Measurements from ENCODE around the gene ADAMTS12.
"Not testable (repeated sequence)": the region's sequence is repeated elsewhere in the genome, so short reads cannot be mapped to it uniquely, and the experiment has no call there.

ADAMTS12 gene

DNA sequence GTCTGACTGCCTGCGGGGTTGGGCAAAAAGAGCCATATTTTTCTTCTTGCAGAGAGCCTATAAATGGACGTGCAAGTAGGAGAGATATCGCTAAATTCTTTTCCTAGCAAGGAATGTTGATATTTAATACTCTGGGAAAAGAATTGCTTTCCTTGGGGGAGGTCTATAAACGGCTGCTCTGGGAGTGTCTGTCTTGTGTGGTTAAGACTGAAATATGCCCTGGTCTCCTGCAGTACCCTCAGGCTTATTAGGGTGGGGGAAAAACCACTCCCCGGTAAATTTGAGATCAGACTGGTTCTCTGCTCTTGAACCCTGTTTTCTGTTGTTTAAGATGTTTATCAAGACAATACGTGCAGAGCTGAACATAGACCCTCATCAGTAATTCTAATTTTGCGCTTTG is 14.5 kb upstream of the ADAMTS12 start:
- not testable (repeated sequence) for DNase-seq

DNA sequence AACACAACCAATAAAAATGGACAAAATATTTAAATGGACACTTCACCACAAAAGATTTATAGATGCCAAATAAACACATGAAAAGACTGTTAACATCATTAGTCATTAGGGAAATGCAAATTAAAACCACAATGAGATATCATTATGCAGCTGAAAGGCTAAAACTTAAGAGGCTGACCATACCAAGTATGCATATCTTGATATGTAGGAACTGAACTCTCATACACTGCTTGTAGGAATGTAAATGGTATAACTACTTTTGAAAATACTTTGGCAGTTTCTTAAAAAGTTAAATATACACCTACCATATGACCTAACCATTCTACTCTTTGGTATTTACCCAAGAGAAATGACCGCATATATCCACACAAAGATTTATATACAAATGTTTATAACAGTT is 13.6 kb upstream of the ADAMTS12 start:
- DNase-seq: no peak

DNA sequence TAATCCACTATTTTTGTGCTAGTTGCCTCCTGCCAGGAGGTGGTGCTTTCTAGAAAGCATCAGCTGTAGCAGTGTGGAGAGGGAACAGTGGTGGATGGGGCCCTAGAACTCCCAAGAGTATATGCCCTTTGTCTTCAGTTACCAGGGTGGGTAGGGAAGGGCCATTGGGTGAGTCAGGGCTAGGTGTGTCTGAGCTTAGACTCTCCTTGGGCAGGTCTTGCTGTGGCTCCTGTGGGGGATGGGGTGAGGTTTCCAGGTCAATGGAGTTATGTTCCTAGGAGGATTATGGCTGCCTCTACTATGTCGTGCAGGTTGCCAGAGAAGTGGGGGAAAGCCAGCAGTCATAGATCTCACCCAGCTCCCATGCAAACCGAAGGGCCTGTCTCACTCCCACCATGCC is 11.3 kb upstream of the ADAMTS12 start:
- no peak for DNase-seq

DNA sequence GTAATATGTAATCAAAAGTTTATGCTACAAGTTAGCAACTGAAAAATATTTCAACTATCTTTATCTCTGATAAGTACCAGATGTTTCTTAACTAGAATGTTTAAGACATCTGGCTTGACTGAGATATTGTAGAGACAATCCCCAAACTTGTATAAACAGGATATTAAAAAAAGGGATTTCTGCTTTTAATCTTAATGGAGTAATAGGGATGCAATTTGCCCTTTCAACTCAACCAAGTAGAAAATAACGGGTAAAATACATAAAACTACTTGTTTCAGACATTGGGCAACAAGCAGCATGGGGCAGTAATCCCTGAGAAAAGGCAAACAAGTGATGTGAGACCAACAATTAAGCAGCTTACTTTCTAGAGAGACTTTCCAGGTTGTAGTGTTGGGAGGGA is 9.4 kb upstream of the ADAMTS12 start:
- no peak for DNase-seq

DNA sequence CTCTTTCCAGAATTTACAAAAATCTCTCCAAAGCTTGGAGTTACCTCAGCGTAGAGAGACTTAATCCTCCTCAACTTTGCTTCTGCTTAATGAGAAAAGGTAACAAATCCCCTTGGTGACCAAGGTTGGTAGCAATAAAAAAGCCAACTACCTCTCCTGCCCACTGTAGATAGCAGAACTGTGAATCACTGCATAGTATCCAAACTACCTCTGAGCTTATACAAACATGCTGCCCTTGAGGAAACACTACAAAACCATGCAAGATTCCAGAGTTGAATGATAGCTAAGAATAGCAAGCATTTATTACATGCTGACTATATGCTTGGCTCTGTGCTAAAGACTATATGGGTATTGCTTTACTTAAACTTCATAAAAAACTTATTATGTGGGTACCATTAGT is 2.8 kb upstream of the ADAMTS12 start:
- DNase-seq: no peak

DNA sequence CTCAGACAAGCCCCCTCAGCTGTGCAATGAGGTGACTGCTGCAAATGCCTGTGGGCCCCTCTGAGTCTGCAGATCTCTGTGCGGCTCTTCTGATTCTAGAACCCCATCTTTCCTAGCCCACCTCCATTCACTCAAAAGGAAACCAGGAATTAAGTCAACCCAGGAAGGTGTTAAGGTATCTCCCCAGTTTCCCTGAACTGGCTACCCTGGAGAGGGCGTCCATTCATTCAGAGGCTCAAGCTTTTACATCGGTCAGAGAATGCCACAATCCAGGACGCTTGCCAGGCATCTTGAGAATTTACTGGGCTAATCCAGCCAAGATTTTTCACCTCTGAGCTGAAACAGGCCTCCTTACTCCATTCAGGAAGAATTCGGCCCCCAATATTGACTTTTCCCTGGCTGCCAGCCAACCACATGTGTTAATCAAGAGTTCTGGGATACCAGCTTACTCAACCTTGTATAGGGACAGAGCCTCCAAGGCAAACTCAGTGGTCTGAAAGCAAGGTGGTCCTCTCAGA is 889 bp upstream of the ADAMTS12 start:
- no peak for DNase-seq

DNA sequence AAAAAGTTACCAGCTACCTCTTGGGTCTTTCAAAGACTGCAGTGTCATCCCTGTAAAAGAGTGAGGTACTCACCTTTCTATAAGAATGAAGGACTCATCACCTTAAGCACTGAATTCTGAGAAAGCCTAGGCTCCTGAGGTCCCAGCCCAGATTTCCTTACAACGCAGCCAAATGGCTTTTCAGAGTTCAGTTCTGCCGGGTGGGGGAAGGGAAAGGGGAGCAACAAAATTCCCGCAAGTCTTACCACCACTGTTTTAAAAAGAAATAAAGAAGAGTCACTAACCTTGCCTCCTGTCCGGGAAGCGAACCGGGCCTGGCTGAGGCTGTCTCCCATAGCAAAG is 373 bp downstream of the ADAMTS12 start:
- no peak for DNase-seq

DNA sequence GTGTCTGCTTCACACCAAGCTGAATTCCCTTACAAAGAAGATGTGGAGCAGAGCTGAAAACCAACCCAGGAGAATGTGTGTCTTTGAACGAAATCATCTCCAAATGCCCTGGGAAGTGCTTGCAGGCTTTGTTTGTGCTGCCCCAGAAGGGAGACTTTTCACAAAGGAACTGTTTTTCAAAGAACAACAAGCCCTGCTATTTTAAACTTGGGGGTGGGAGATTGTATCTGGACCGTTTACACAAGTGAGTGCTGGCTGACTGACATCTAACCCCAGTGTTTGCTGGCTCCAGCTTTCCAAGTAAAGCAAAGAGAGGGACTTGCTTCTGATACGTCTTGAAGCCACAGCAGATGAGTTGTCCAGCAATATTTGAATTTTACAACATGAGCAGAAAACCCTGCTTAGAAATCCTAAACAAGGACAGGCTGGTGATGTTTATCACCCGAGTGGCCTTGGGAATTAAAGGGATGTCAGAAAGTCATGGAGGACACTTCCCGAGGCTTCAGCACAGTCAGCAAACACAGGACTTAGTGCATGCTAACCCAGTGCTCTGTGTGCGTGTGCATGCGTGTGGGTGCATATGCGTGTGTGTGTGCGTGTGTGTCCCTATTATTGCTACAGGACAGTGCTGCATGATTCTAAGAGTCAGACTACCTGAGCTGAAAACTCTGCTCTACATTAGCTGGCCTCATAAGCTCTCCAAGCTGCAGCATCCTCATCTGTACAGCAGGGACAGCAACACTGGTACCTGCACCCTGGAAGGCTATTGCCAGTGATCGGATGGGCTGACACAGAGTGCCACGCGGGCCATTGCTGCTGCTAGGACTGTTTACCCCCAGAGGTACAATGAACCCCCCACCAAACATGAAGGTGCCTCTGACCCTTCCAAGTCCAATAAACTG is 1.4 kb downstream of the ADAMTS12 start:
- no peak for DNase-seq

DNA sequence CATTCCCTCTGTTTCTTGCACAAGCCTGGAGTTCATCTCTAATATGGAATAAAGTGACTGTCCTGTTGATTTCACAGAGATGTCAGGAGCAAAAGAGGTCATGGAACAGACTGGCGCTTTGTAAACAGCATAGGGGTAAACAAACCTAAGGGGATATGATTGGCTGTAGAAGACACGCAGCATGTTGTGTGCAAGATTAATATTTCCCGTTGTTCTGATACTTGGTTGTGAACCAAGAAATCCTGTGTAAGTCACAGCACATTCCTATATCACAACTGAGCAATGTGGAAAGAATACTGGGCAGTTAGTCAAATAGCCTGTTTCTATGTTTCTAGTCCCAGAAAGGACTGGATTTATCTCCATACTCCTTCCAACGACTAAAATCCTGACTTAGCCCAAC is 3.2 kb downstream of the ADAMTS12 start:
- no peak for DNase-seq

DNA sequence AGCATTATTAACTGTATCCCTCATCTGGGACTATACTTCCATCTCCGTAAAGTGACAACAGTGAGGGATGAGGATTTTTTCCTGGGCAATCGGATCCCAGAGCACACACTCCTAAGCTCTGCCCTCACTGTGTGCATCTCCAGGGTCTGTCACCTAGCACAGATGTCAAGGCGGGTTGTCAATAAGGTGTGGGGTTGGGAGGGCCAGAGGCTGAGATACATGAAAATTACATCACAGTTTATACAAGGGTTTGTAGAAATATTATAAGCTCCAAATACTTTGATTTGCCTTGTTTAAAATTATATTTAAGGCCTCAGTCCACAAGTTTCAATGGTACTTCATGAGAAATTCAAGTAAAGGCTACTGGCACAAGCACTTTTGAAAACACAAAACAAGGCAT is 4.5 kb downstream of the ADAMTS12 start:
- DNase-seq: no peak

DNA sequence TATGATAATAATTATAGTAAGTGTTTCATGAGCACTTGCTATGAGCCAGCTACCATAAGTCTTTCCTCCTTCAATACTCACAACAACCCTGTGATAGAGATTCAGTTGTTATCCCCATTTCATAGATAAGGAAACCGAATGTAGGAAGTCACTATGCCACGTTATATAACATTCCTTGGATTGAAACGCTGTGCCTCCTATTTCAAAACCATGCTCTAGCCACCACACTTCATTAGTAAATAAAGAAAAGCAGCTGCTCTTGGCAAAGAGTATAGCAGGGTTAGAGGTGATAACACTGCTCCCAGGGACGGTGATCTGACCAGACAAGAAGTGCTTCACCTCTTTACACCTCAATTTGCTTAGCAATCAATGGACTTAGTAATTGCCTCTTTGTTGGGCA is 5.5 kb downstream of the ADAMTS12 start:
- no peak for DNase-seq

DNA sequence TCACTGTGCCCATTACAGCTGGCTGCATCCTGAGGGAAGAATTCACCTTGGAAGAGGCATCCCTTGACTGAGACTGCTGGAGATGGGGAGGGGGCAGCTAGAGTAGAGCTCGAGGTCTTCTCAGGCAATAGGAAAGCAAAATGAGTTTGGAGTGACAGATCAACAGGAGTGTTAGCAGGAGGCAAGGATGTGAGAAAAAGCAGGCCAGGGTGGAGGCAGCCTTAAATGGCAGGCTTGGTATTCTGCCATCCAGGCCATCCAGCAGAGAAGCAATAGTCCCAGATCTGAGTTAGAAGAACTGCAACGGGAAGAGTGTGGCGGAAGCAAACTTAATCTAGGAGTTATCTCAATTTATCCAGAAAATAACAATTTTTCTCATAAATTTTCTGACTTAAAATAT is 6.1 kb downstream of the ADAMTS12 start:
- no peak for DNase-seq

DNA sequence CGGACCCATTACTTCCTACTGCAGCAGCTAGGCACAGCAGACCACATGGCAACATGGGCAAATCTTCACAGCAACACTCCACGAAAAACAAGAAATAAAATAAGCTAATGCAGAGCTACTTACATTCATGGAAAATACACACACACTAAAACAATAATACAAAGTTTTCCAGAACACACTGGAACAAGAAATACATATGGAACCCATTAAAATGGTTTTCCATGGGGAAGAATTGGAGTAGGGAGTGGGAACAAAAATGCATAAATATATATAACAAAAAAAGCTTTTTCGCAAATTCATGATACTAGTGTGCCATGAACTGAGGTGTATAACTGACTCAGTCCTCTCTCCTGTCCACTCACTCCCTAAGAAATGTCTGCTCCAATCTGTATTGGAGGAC is 8.3 kb downstream of the ADAMTS12 start:
- no peak for DNase-seq

DNA sequence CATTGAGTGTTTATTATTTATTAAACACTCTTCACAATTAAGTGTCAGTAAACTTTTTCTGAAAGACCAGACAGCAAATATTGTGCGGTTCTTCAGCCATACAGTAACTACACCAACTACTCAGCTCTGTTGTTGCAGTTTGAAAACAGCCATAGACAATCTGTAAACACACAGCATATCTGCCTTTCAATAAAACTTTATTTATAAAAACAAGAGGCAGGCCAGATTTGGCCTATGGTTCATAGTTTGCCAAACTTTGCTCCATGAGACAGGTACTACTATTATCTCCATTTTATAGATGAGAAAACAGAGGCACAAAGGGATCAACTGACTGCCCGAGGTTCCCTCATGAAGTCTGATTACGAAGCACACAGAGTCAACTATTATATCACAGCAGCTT is 11.5 kb downstream of the ADAMTS12 start:
- DNase-seq: no peak

DNA sequence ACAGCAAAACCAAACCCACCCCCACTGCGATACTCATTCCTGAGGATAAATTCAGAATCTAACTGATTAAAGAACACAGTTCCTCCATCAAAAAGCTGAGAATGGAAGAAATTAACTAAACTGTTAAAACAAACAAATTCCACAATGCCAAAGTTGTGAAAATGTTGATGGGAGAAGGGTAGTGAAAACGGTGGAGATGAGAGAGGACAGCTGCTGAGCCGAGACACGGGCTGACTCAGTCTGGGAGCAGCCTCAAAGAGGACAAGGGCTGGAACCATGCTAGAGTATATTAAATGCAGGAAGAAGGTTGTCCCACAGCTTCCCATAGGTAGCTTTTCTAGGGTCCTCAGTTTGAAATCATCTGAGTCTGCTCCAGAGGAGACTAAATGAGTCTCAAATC is 14.3 kb downstream of the ADAMTS12 start:
- DNase-seq: no peak

DNA sequence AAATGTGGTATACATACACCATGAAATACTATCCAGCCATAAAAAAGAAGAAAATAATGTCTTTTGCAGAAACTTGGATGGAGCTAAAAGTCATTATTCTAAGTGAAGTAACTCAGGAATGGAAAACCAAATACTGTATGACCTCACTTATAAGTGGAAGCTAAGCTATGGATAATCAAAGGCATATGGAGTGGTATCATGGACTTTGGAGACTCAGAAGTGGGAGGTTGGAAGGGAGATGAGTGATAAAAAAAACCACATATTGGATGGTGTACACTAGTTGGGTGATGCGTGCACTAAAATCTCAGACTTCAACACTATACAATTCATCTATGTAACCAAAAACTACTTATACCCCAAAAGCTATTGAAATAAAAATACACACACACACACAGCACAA is 24.5 kb downstream of the ADAMTS12 start:
- no peak for DNase-seq

DNA sequence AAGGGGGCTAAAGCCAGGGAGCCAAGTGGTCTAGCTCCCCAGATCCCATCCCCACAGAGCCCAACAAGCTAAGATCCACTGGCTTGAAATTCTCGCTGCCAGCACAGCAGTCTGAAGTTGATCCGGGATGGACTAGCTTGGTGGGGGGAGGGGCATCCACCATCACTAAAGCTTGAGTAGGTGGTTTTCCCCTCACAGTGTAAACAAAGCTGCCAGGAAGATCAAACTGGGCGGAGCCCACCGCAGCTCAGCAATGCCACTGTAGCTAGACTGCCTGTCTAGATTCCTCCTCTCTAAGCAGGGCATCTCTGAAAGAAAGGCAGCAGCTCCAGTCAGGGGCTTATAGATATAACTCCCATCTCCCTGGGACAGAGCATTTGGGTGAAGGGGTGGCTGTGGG is 32.6 kb downstream of the ADAMTS12 start:
- DNase-seq: not testable (repeated sequence)

DNA sequence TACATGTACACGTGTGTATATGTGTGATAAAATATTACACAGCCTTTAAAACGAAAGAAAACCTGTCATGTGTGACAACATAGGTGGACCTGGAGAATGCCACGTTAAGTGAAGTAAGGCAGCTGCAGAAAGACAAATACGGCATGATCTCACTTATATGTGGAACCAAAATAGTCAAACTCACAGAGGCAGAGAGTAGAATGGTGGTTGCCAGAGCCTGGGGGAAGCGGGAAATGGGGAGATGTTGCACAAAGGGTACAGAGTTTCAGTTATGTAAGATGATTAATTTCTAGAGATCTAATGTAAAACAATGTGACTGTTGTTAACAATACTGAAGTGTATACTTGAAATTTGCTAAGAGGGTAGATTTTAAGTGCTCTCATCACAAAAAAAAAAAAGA is 34.8 kb downstream of the ADAMTS12 start:
- no peak for DNase-seq

DNA sequence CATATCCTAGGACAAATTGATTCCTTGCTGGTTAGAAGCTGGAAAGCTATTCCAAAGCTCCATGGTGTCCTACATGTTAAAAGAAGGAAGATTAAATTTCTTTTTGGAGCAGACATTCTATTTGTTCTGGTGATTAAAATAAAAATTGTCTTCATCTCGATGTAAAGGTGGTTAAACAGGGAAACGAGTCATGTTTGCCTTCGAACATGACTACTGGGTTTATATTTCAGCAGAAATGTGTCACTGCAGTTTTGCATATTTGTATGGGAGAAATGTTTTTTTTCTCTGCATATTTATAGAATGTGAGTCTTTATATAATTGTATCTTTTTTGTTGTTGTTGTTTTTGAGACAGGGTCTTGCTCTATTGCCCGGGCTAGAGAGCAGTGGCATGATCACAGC is 36.4 kb downstream of the ADAMTS12 start:
- DNase-seq: no peak

DNA sequence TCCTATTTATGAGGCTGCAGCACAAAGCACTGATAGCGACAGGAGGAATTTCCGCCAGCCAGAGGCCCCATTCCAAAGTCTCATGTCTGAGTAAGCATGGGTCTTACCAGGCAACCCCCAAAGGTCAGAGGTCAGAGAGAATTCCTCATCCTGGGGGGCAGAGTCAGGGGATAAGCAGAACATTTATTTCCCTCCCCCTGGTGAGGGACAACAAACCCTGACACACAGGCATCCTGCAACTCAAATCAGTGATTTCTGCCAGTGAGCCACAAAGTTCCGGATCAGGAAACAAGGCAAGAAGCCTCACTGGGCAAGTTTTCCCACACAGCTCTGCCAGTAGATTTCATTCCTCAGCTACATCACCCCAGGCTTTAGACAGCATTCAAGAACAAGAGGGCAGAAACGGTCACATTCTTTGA is 37.0 kb downstream of the ADAMTS12 start:
- DNase-seq: no peak

DNA sequence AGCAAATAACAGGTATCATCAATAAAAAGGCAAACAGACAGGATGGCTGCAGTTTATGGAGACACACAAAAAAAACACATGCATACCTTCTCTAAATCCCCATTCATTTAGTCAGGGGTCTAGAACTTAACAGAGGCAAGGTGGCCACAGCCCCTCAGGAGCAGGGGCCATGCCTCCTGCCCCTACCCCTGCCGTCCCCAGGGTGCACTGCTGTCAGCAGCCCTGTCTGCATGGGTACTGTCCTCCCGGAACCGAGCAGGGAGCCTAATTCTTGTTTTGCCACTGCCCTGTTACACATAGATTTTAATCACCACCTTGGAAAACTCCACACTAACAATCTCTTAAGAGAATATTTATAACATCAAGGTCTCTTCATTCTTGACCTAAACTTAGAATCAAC is 39.0 kb downstream of the ADAMTS12 start:
- DNase-seq: no peak

DNA sequence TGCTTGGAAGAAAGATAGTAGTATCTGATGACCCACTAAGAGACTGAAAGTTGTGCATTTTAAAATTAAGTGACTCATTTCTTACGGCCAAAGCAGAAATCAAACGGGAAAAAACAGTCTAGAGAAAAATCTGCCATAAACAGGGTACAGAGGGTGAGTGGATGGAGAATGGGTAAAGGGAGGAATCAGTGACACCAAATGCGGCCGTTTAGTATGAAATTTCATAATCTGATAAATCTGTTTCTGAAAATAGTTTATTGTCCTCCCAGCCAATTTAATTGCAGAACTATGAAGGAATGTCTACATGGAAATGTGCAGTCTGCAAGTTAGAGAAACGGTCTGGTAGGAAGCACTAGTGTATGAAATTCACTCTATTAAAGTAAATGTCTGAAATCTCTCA is 39.5 kb downstream of the ADAMTS12 start:
- no peak for DNase-seq

DNA sequence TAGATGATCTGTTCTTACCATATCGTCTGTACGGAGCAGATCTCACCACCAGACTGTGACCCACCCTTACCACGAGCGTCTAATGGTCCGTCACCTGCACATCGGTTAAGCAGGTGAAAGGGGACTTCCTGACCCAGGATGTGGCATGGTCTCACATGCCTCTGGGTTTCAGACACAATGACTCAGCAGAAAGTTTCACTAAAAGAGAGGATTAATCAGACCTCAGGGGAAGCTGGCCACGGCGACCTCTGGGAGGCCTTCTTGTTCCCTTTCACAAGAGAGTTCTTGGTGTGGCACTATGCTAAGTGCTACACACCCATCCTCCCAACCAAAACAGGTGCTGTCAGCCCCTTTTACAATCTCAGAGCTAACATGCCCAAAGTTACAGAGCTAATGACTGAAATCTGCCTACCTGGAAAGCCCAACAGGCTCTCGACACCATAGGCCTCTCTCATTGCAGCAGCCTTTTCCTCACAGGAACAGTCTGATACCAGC is 41.6 kb downstream of the ADAMTS12 start:
- no peak for DNase-seq

DNA sequence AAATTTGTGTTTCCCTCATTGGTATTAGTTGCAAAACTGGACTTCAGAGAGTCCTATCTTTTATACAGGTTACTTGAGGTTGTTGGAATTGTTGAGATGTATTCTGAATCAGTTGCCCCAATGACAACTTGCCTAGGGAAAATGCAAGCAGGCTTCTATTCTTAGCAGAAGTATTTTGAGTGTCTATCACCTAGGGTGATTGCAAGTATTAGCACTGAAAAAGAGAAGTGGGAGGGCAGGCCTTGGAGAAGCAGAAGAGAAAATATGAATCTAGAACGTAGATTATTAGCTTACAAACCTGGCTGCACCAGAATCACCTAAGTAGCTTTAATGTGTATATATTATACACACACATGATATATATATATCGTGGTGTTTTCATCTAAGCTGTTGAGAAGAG is 43.2 kb downstream of the ADAMTS12 start:
- no peak for DNase-seq

DNA sequence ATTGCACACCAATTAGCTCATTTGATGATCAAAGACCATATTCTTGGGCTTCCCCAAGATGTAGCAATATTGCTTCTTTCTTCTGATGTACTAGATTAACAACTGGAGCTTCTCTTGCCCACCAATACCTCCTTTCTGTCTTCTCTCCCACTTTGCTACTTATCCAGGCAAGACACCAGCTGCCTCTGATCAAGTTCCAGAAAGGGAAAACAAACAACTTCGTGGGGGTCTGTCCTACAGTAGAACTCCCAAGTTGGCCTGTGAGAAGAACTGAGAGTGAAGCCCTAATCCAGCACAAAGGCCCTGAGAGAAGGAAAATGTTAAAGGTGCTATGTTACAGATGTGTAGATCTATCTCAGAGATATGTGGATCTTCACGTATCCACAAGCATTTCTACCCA is 44.9 kb downstream of the ADAMTS12 start:
- no peak for DNase-seq

Data from inflammatory macrophage (primary cell).